IMR-90 (cell line): Measurements from ENCODE around the gene GPC6. TPM values are rescaled to one million over a fixed set of nuclear protein-coding genes. Genes with fewer than 3 reads are reported as not detected.

Source experiments
- ATAC-seq: fragments of 200-7000 bp; cut with Tn5 transposase; 2 replicates; pipeline ENCODE4 v1.9.1; 2020; ENCODE audit warnings: low read depth, mild to moderate bottlenecking, moderate library complexity
- BruUV-seq: library from RNA; stranded (reverse); fragments of 400-500 nt; replicated peaks from 2 replicates; lab custom pipeline; 2021; lab: Mats Ljungman, UMichigan
- CTCF ChIA-PET: fragments of 300-600 bp; formaldehyde crosslinking; extraction: SDS; loops from one replicate; lab custom pipeline; 2021; ENCODE audit warnings: antibody characterized with exemption; lab: Yijun Ruan, JAX
- POLR2A ChIA-PET: fragments of 300-600 bp; sonication (Branson Sonifier 250); formaldehyde crosslinking; loops from one replicate; lab custom pipeline; 2022; ENCODE audit warnings: antibody characterized with exemption; ENCODE audit not compliant: unreplicated experiment; lab: Charles Lee
- DNase-seq: peaks from one replicate; pipeline ENCODE4 v3.0.0; 2013
- H2AFZ ChIP-seq: replicated peaks from 2 replicates; pipeline ENCODE3; 2013; ENCODE audit warnings: low read length, mild to moderate bottlenecking; ENCODE audit not compliant: poor library complexity
- H2AK5ac ChIP-seq: 2 replicates; pipeline ENCODE4 v1.6.1; 2013; ENCODE audit warnings: low read depth, low read length, inconsistent platforms
- H2AK9ac ChIP-seq: replicated peaks from 2 replicates; pipeline ENCODE3; 2013; ENCODE audit warnings: mild to moderate bottlenecking, low read depth, low read length, moderate library complexity; ENCODE audit not compliant: poor library complexity
- H2BK120ac ChIP-seq: 2 replicates; pipeline ENCODE4 v1.6.1; 2013; ENCODE audit warnings: low read depth, low read length, inconsistent platforms
- H2BK15ac ChIP-seq: 3 replicates; pipeline ENCODE4 v1.6.1; 2013; ENCODE audit warnings: low read depth, low read length, inconsistent platforms
- H2BK20ac ChIP-seq: 2 replicates; pipeline ENCODE4 v1.6.1; 2013; ENCODE audit warnings: low read depth, mild to moderate bottlenecking, inconsistent platforms, low read length, moderate library complexity
- H2BK5ac ChIP-seq: 2 replicates; pipeline ENCODE4 v1.6.1; 2013; ENCODE audit warnings: mild to moderate bottlenecking, low read depth, low read length, inconsistent platforms; ENCODE audit not compliant: poor library complexity, severe bottlenecking
- H3K14ac ChIP-seq: replicated peaks from 2 replicates; pipeline ENCODE4 v1.6.1; 2013; ENCODE audit warnings: low read depth, low read length, inconsistent platforms
- H3K18ac ChIP-seq: 2 replicates; pipeline ENCODE4 v1.6.1; 2013; ENCODE audit warnings: low read depth, low read length, control low read depth
- H3K23ac ChIP-seq: 2 replicates; pipeline ENCODE4 v1.6.1; 2013; ENCODE audit warnings: low read depth, low read length, inconsistent platforms
- H3K27ac ChIP-seq: 2 replicates; pipeline ENCODE4 v1.5.1; 2013; ENCODE audit warnings: mild to moderate bottlenecking, control low read depth, low read length; ENCODE audit not compliant: insufficient read depth
- H3K27me3 ChIP-seq: 2 replicates; pipeline ENCODE4 v1.6.1; 2013; ENCODE audit warnings: low read length; ENCODE audit not compliant: control insufficient read depth, insufficient read depth
- H3K36me3 ChIP-seq: 2 replicates; pipeline ENCODE4 v1.6.1; 2013; ENCODE audit warnings: low read length, mixed read lengths; ENCODE audit not compliant: control insufficient read depth, insufficient read depth
- H3K4ac ChIP-seq: 2 replicates; pipeline ENCODE4 v1.6.1; 2013; ENCODE audit warnings: low read depth, low read length, inconsistent platforms
- H3K4me1 ChIP-seq: 2 replicates; pipeline ENCODE4 v1.6.1; 2013; ENCODE audit warnings: low read length, mixed read lengths; ENCODE audit not compliant: control insufficient read depth, insufficient read depth
- H3K4me2 ChIP-seq: 2 replicates; pipeline ENCODE4 v1.6.1; 2013; ENCODE audit warnings: low read depth, mild to moderate bottlenecking, control low read depth, low read length, moderate library complexity
- H3K4me3 ChIP-seq: 2 replicates; pipeline ENCODE4 v1.5.1; 2013; ENCODE audit warnings: low read depth, mild to moderate bottlenecking, control low read depth, low read length, moderate library complexity; ENCODE audit not compliant: insufficient read depth
- H3K56ac ChIP-seq: 2 replicates; pipeline ENCODE4 v1.6.1; 2013; ENCODE audit warnings: low read length, inconsistent platforms; ENCODE audit not compliant: insufficient read depth; ENCODE audit errors: extremely low read depth
- H3K79me1 ChIP-seq, 2 experiments: 2 replicates each; pipeline ENCODE4 v1.6.1; 2013; ENCODE audit warnings: low read length in 2 of 2, inconsistent platforms in 1 of 2, low read depth in 1 of 2
- H3K9ac ChIP-seq: 2 replicates; pipeline ENCODE4 v1.6.1; 2013; ENCODE audit warnings: low read depth, low read length, control low read depth
- H3K9me1 ChIP-seq: 2 replicates; pipeline ENCODE4 v1.6.1; 2013; ENCODE audit warnings: low read length, inconsistent platforms; ENCODE audit not compliant: insufficient read depth
- H3K9me3 ChIP-seq: 2 replicates; pipeline ENCODE4 v1.6.1; 2013; ENCODE audit warnings: low read length; ENCODE audit not compliant: control insufficient read depth, insufficient read depth
- H4K20me1 ChIP-seq: 2 replicates; pipeline ENCODE4 v1.6.1; 2013; ENCODE audit warnings: low read length, inconsistent platforms; ENCODE audit not compliant: insufficient read depth
- H4K5ac ChIP-seq: 2 replicates; pipeline ENCODE4 v1.6.1; 2013; ENCODE audit warnings: mild to moderate bottlenecking, low read depth, low read length, control low read depth
- H4K8ac ChIP-seq, 2 experiments: 2 replicates each; pipeline ENCODE4 v1.6.1; 2013; ENCODE audit warnings: low read depth in 2 of 2, low read length in 2 of 2, control low read depth in 1 of 2, inconsistent platforms in 1 of 2
- H4K91ac ChIP-seq: 2 replicates; pipeline ENCODE4 v1.6.1; 2013; ENCODE audit warnings: low read depth, low read length, inconsistent platforms; ENCODE audit not compliant: insufficient read depth
- BHLHE40 ChIP-seq: fragments of 150-350 bp; IDR thresholded peaks from 2 replicates; pipeline ENCODE4 v1.6.1; 2016; ENCODE audit warnings: mild to moderate bottlenecking, low read depth, low read length
- CEBPB ChIP-seq: IDR thresholded peaks from 2 replicates; pipeline ENCODE4 v1.6.1; 2012; ENCODE audit warnings: low read depth, low read length, improper control_type of control experiment
- NFE2L2 ChIP-seq: fragments of 150-350 bp; IDR thresholded peaks from 2 replicates; pipeline ENCODE4 v1.6.1; 2016; ENCODE audit warnings: low read depth, mild to moderate bottlenecking, low read length
- RAD21 ChIP-seq: IDR thresholded peaks from 2 replicates; pipeline ENCODE4 v1.6.1; 2012; ENCODE audit warnings: low read length, improper control_type of control experiment
- USF2 ChIP-seq: fragments of 150-350 bp; IDR thresholded peaks from 2 replicates; pipeline ENCODE4 v1.6.1; 2017; ENCODE audit warnings: mild to moderate bottlenecking, antibody characterized with exemption, low read length, low read depth
- WGBS, 2 experiments: methylation state at CpG; one replicate each; pipeline versions ENCODE4 v1.1.5 to v1.1.7; 2013; ENCODE audit warnings: missing lambda C conversion rate in 2 of 2; ENCODE audit not compliant: insufficient read length in 1 of 2; ENCODE audit errors: extremely low coverage in 2 of 2; 5-methylcytosine and 5-hydroxymethylcytosine counted together
- dilution Hi-C: fragments of 300-500 bp; cut with HindIII; formaldehyde crosslinking; loops from one replicate; pipeline ENCODE4 v1.14.3; 2018; ENCODE audit warnings: low sequenced_read_pairs; ENCODE audit not compliant: unreplicated experiment
- in situ Hi-C: fragments of 300-500 bp; cut with MboI; formaldehyde crosslinking; loops from 3 replicates; pipeline ENCODE4 v1.14.3; 2019; ENCODE audit warnings: low sequenced_read_pairs, inconsistent platforms, mixed read lengths
- intact Hi-C: fragments of 100-400 bp; cut with micrococcal nuclease; formaldehyde crosslinking; loops from 2 replicates; pipeline ENCODE4 v1.10.0; 2022
- polyA plus RNA-seq, 3 experiments: library from polyadenylated mRNA; depleted of rRNA; stranded (reverse); fragments of >200 nt; gene quantifications; 2 replicates each; pipeline ENCODE4 v1.2.3, GENCODE V29; 2012; ENCODE audit warnings: low replicate concordance in 1 of 3
- total RNA-seq: library from RNA; depleted of rRNA; stranded (reverse); fragments of >200 nt; gene quantifications from 2 replicates; pipeline ENCODE4 v1.2.3, GENCODE V29; 2012

GPC6 gene
- total and polyA plus RNA-seq, 2 of the 4 experiments (the other 2 are of a cell fraction): 14.9 to 39.4 TPM

- Histone ChIP-seq H3K14ac (no peak overlapping the region), H2AK9ac (no peak overlapping the region), H3K4ac (no peak overlapping the region), H3K18ac (peak overlapping the region; percentile 74; the same call in 1 of the 2 replicates), H2BK15ac (no peak overlapping the region), H3K79me1 (no peaks in the 10 kb centered on the region), H3K36me3 (no peaks in the 10 kb centered on the region), H4K5ac (peak overlapping the region; percentile 31; the same call in 1 of the 2 replicates), H3K56ac (no peak overlapping the region), H3K4me3 (no peak overlapping the region), H4K91ac (no peak overlapping the region), H3K9me3 (no peaks in the 10 kb centered on the region), H3K23ac (no peak overlapping the region), H3K4me1 (peaks cover 4% of the 10 kb centered on the region; the same call in 1 of the 2 replicates), H3K27me3 (no peaks in the 10 kb centered on the region), H3K9me1 (no peaks in the 10 kb centered on the region; the same call in 1 of the 2 replicates), H3K27ac (no peak overlapping the region), H2AFZ (no peak overlapping the region), H2BK20ac (no peak overlapping the region), H3K9ac (no peak overlapping the region), H2BK120ac (no peak overlapping the region), H4K8ac (no peak overlapping the region), H2BK5ac (no peak overlapping the region), H3K4me2 (no peak overlapping the region), H4K20me1 (no peaks in the 10 kb centered on the region), H2AK5ac (no peak overlapping the region)
- no CpG with 5 or more reads among the region's 3 CpGs for WGBS, 2 experiments
- POLR2A ChIA-PET: no interaction called here
- dilution Hi-C loops (no loop called here), in situ Hi-C loops (no loop called here), intact Hi-C loops (loop anchor here (10.0 kb wide), 1 partner anchor 721 kb away; the partner anchor contains the start of gene GPC6)
- no peak for ATAC-seq
- BruUV-seq: no TSS peak
- TF ChIP-seq CEBPB (peak; percentile 11; the same call in 1 of the 2 replicates), NFE2L2 (no peak), RAD21 (no peak), BHLHE40 (no peak), USF2 (no peak)
- CTCF ChIA-PET: no interaction called here
- DNase-seq: no peak
Measured at GRCh38 chr13:93945621-93946020, 719.0 kb downstream of the GPC6 start.
